Measurements from ENCODE around the gene GNAQ.

DNA sequence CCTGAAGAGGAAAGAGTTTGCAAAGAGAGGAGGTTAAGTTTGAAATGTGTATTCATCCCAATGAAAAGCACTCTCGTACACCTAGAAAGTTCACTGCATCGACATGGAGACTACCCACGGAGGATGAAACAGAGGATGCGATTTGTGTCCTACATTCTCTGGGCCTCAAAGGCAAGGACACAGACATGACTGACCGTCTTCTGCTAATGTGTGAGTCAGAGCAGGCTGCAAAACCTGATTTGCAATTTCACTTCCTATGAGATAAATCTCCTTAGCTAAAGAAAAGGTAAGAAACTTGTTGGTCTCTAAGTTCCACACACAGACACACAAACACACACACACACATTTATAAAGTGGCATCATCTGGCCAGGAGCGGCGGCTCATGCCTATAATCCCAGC, 98.6 kb downstream of the GNAQ start:
- TF ChIP-seq, protein P1, sequence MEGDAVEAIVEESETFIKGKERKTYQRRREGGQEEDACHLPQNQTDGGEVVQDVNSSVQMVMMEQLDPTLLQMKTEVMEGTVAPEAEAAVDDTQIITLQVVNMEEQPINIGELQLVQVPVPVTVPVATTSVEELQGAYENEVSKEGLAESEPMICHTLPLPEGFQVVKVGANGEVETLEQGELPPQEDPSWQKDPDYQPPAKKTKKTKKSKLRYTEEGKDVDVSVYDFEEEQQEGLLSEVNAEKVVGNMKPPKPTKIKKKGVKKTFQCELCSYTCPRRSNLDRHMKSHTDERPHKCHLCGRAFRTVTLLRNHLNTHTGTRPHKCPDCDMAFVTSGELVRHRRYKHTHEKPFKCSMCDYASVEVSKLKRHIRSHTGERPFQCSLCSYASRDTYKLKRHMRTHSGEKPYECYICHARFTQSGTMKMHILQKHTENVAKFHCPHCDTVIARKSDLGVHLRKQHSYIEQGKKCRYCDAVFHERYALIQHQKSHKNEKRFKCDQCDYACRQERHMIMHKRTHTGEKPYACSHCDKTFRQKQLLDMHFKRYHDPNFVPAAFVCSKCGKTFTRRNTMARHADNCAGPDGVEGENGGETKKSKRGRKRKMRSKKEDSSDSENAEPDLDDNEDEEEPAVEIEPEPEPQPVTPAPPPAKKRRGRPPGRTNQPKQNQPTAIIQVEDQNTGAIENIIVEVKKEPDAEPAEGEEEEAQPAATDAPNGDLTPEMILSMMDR (IDR thresholded peaks at IDR 0.05), result no peak
- no peak for TF ChIP-seq POLR2A (IDR thresholded peaks at IDR 0.05)
